HCT116 (cell line): ENCODE data around the gene CENPE. TPM values are rescaled to one million over a fixed set of nuclear protein-coding genes. Genes with fewer than 3 reads are reported as not detected.

Experiments used
- ATAC-seq: fragments of 200-7000 bp; cut with Tn5 transposase; 2 replicates; pipeline ENCODE4 v1.9.1; 2020; ENCODE audit warnings: mild to moderate bottlenecking, moderate library complexity
- BruUV-seq: library from RNA; stranded (reverse); fragments of 400-500 nt; replicated peaks from 2 replicates; lab custom pipeline; 2021; lab: Mats Ljungman, UMichigan
- CTCF ChIA-PET: fragments of 300-600 bp; sonication (Branson Sonifier 250); formaldehyde crosslinking; loops from one replicate; lab custom pipeline; 2021; ENCODE audit warnings: antibody characterized with exemption; lab: Charles Lee
- POLR2A ChIA-PET: fragments of 300-600, 350-600 bp; sonication (Branson Sonifier 250); formaldehyde crosslinking; loops from one replicate; lab custom pipeline; 2021; ENCODE audit warnings: antibody characterized with exemption; lab: Charles Lee
- RAD21 ChIA-PET, 2 experiments: fragments of 300-600 bp; sonication (Branson Sonifier 250); formaldehyde crosslinking; loops; one replicate each; lab custom pipeline; 2023; ENCODE audit warnings: low total read pairs in 2 of 2; ENCODE audit not compliant: uncharacterized antibody in 2 of 2, unreplicated experiment in 2 of 2, low non-redundant PET in 1 of 2; lab: Charles Lee
- DNase-seq: peaks from one replicate; pipeline ENCODE4 v3.0.0-alpha.2; 2010; ENCODE audit warnings: low read depth, low spot score
- H2AFZ ChIP-seq: fragments of 200-600 bp; shearing (Covaris generic), sonication (generic); 2 replicates; pipeline ENCODE4 v1.6.1; 2017; ENCODE audit warnings: low read depth, mixed run types, mixed read lengths, antibody characterized with exemption, low read length; ENCODE audit not compliant: poor library complexity, severe bottlenecking
- H3K27ac ChIP-seq: 2 replicates; pipeline ENCODE4 v1.5.1; 2012; ENCODE audit warnings: low read depth, low read length
- H3K27me3 ChIP-seq: fragments of 200-600 bp; sonication (generic); 2 replicates; pipeline ENCODE4 v1.6.1; 2016; ENCODE audit warnings: mixed run types, low read length, mixed read lengths; ENCODE audit not compliant: insufficient read depth
- H3K36me3 ChIP-seq, 2 experiments: fragments of 200-500 bp in 1 of 2; fragments of 200-600 bp in 1 of 2; sonication (Bioruptor generic) in 1 of 2; sonication (generic) in 1 of 2; 2 replicates each; pipeline versions ENCODE4 v1.5.1 to v1.6.1; 2014 to 2016; ENCODE audit warnings: low read length in 2 of 2, inconsistent platforms in 1 of 2, mixed read lengths in 1 of 2, mixed run types in 1 of 2; ENCODE audit not compliant: insufficient read depth in 2 of 2, control insufficient read depth in 1 of 2
- H3K4me1 ChIP-seq, 2 experiments: fragments of 200-600 bp in 1 of 2; sonication (generic) in 1 of 2; 2 replicates each; pipeline versions ENCODE4 v1.5.1 to v1.6.1; 2012 to 2017; ENCODE audit warnings: low read length in 2 of 2, inconsistent platforms in 1 of 2, mild to moderate bottlenecking in 1 of 2, mixed read lengths in 1 of 2, mixed run types in 1 of 2, moderate library complexity in 1 of 2; ENCODE audit not compliant: insufficient read depth in 2 of 2, control insufficient read depth in 1 of 2
- H3K4me2 ChIP-seq: fragments of 200-600 bp; sonication (generic); 2 replicates; pipeline ENCODE4 v1.6.1; 2017; ENCODE audit warnings: mixed run types, low read length, mixed read lengths
- H3K4me3 ChIP-seq, 2 experiments: fragments of 200-600 bp in 1 of 2; sonication (generic) in 1 of 2; replicated peaks in 1 of 2; 2 replicates each; pipeline ENCODE4 v1.5.1; 2011 to 2016; ENCODE audit warnings: low read length in 2 of 2, control low read depth in 1 of 2, low read depth in 1 of 2, mild to moderate bottlenecking in 1 of 2, mixed read lengths in 1 of 2, mixed run types in 1 of 2
- H3K79me2 ChIP-seq: fragments of 200-600 bp; sonication (generic); 2 replicates; pipeline ENCODE4 v1.6.1; 2017; ENCODE audit warnings: mild to moderate bottlenecking, mixed run types, low read length, moderate library complexity, mixed read lengths; ENCODE audit not compliant: insufficient read depth
- H3K9ac ChIP-seq: fragments of 200-600 bp; sonication (generic); 2 replicates; pipeline ENCODE4 v1.6.1; 2016; ENCODE audit warnings: low read length, mixed read lengths
- H3K9me2 ChIP-seq: fragments of 200-600 bp; sonication (generic), shearing (Covaris generic); 2 replicates; pipeline ENCODE4 v1.6.1; 2017; ENCODE audit warnings: mixed run types, mild to moderate bottlenecking, moderate library complexity; ENCODE audit not compliant: insufficient read depth
- H3K9me3 ChIP-seq, 2 experiments: fragments of 200-500 bp in 1 of 2; fragments of 200-600 bp in 1 of 2; sonication (Bioruptor generic) in 1 of 2; sonication (generic) in 1 of 2; 2 replicates each; pipeline ENCODE4 v1.6.1; 2014 to 2017; ENCODE audit warnings: low read length in 2 of 2, mixed read lengths in 2 of 2, inconsistent platforms in 1 of 2, low read depth in 1 of 2, mild to moderate bottlenecking in 1 of 2, mixed run types in 1 of 2, moderate library complexity in 1 of 2; ENCODE audit not compliant: control insufficient read depth in 1 of 2, insufficient read depth in 1 of 2
- H4K20me1 ChIP-seq: fragments of 200-600 bp; sonication (generic), shearing (Covaris generic); 2 replicates; pipeline ENCODE4 v1.6.1; 2017; ENCODE audit warnings: mixed run types, mild to moderate bottlenecking, moderate library complexity; ENCODE audit not compliant: insufficient read depth
- CBX3 ChIP-seq: IDR thresholded peaks from 2 replicates; pipeline ENCODE4 v1.6.1; 2012; ENCODE audit warnings: low read depth
- CEBPB ChIP-seq: IDR thresholded peaks from 2 replicates; pipeline ENCODE4 v1.6.1; 2012; ENCODE audit warnings: low read depth
- EGR1 ChIP-seq: IDR thresholded peaks from 2 replicates; pipeline ENCODE4 v1.6.1; 2012; ENCODE audit warnings: low read depth
- ELF1 ChIP-seq: IDR thresholded peaks from 2 replicates; pipeline ENCODE4 v1.6.1; 2012; ENCODE audit warnings: low read depth, borderline replicate concordance
- EZH2 ChIP-seq: fragments of 200-600 bp; sonication (generic); IDR thresholded peaks from 2 replicates; pipeline ENCODE4 v1.6.1; 2017; ENCODE audit warnings: antibody characterized with exemption, mixed run types
- FOSL1 ChIP-seq: IDR thresholded peaks from 2 replicates; pipeline ENCODE4 v1.6.1; 2012; ENCODE audit warnings: low read depth
- JUND ChIP-seq: IDR thresholded peaks from 2 replicates; pipeline ENCODE4 v1.6.1; 2012
- POLR2A ChIP-seq: IDR thresholded peaks from 2 replicates; pipeline ENCODE4 v1.7.0; 2011; ENCODE audit warnings: borderline replicate concordance; ENCODE audit not compliant: insufficient read depth, insufficient read length; ENCODE audit errors: extremely low read depth
- POLR2AphosphoS5 ChIP-seq: IDR thresholded peaks from 2 replicates; pipeline ENCODE4 v1.6.1; 2011; ENCODE audit warnings: mild to moderate bottlenecking, low read depth, low read length, moderate library complexity
- RAD21 ChIP-seq: IDR thresholded peaks from 2 replicates; pipeline ENCODE4 v1.6.1; 2012; ENCODE audit warnings: low read depth, mild to moderate bottlenecking
- SRF ChIP-seq: IDR thresholded peaks from 2 replicates; pipeline ENCODE4 v1.6.1; 2012; ENCODE audit warnings: low read depth
- TCF7L2 ChIP-seq: IDR thresholded peaks from 2 replicates; pipeline ENCODE4 v1.7.0; 2011; ENCODE audit warnings: borderline replicate concordance, inconsistent platforms; ENCODE audit not compliant: insufficient read depth, insufficient read length; ENCODE audit errors: extremely low read depth
- YY1 ChIP-seq: IDR thresholded peaks from 2 replicates; pipeline ENCODE4 v1.6.1; 2011; ENCODE audit warnings: low read length, low read depth, moderate library complexity, mild to moderate bottlenecking; ENCODE audit not compliant: insufficient replicate concordance; ENCODE audit errors: extremely low read depth
- ZFX ChIP-seq: fragments of 450-650 bp; IDR thresholded peaks from 2 replicates; pipeline ENCODE4 v1.6.1; 2017
- intact Hi-C: fragments of 100-400 bp; cut with micrococcal nuclease; formaldehyde crosslinking; loops from 2 replicates; pipeline ENCODE4 v1.10.0; 2022
- total RNA-seq: library from RNA; stranded (reverse); gene quantifications from one replicate; pipeline ENCODE4 v1.2.1, GENCODE V29; 2021; ENCODE audit not compliant: unreplicated experiment
- TF ChIP-seq, protein P1 (sequence below): IDR thresholded peaks from 2 replicates; pipeline ENCODE4 v1.6.1; 2012; ENCODE audit warnings: low read depth
- TF ChIP-seq, protein P2 (sequence below): IDR thresholded peaks from 2 replicates; pipeline ENCODE4 v1.6.1; 2012

Gene CENPE
- total RNA-seq, 1 experiment from 2014 or later: 31.3 TPM

DNA sequence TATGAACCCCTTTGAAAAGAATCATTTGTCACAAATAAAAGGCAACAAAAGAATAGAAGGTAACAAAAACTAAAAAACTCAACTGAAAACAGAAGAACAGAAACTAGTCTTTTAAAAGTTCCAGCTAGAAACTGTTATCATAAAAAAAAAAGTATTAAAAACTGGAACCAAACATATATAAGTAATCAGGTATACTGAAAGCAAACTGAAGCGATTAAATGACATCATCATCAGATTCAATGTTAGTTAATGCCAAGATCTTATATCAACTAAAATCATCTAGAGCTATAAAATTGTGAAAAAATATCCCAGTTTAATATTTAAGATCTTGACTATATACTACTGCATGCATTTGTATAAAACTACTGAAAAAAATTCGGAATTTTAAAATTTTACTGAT is 36.0 kb downstream of the CENPE start:
- Histone ChIP-seq H3K27me3 (no peaks in the 10 kb centered on the region), H3K4me2 (no peak overlapping the region), H3K4me1 (no peaks in the 10 kb centered on the region), H4K20me1 (no peaks in the 10 kb centered on the region), H3K9ac (no peak overlapping the region), H3K9me3 (no peaks in the 10 kb centered on the region), H3K4me3 (no peak overlapping the region), H3K79me2 (no peaks in the 10 kb centered on the region), H2AFZ (no peak overlapping the region), H3K27ac (no peak overlapping the region), H3K36me3 (peaks cover 18 to 28% of the 10 kb centered on the region in 2 experiments), H3K9me2 (no peaks in the 10 kb centered on the region)
- ChIA-PET CTCF (no interaction called here), POLR2A (no interaction called here), RAD21 (no interaction called here)
- ATAC-seq (no peak), DNase-seq (no peak)
- TF ChIP-seq FOSL1 (no peak), JUND (no peak), TCF7L2 (no peak), POLR2A (no peak), SRF (no peak), RAD21 (no peak), CEBPB (no peak), EZH2 (no peak), YY1 (no peak), ELF1 (no peak), POLR2AphosphoS5 (no peak), EGR1 (no peak), CBX3 (no peak), ZFX (no peak)
- TF ChIP-seq, protein P1, sequence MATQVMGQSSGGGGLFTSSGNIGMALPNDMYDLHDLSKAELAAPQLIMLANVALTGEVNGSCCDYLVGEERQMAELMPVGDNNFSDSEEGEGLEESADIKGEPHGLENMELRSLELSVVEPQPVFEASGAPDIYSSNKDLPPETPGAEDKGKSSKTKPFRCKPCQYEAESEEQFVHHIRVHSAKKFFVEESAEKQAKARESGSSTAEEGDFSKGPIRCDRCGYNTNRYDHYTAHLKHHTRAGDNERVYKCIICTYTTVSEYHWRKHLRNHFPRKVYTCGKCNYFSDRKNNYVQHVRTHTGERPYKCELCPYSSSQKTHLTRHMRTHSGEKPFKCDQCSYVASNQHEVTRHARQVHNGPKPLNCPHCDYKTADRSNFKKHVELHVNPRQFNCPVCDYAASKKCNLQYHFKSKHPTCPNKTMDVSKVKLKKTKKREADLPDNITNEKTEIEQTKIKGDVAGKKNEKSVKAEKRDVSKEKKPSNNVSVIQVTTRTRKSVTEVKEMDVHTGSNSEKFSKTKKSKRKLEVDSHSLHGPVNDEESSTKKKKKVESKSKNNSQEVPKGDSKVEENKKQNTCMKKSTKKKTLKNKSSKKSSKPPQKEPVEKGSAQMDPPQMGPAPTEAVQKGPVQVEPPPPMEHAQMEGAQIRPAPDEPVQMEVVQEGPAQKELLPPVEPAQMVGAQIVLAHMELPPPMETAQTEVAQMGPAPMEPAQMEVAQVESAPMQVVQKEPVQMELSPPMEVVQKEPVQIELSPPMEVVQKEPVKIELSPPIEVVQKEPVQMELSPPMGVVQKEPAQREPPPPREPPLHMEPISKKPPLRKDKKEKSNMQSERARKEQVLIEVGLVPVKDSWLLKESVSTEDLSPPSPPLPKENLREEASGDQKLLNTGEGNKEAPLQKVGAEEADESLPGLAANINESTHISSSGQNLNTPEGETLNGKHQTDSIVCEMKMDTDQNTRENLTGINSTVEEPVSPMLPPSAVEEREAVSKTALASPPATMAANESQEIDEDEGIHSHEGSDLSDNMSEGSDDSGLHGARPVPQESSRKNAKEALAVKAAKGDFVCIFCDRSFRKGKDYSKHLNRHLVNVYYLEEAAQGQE: no peak
- TF ChIP-seq, protein P2, sequence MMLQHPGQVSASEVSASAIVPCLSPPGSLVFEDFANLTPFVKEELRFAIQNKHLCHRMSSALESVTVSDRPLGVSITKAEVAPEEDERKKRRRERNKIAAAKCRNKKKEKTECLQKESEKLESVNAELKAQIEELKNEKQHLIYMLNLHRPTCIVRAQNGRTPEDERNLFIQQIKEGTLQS: no peak
- intact Hi-C loops: no loop called here
- no TSS peak for BruUV-seq
